Keratinocyte (primary cell): Measurements from ENCODE around the gene KCNT2. TPM values are rescaled to one million over a fixed set of nuclear protein-coding genes. Genes with fewer than 3 reads are reported as not detected.

Experiments used
- DNase-seq: peaks from one replicate; pipeline ENCODE4 v3.0.0-alpha.2; 2011; ENCODE audit warnings: low read depth, missing footprints, low spot score
- FAIRE-seq: peaks from 2 replicates; lab custom pipeline; 2011; peaks lifted over from hg19 to GRCh38; lab: Jason Lieb, UNC
- H2AFZ ChIP-seq: 2 replicates; pipeline ENCODE4 v1.6.0; 2012; ENCODE audit warnings: low read length, control low read depth, inconsistent platforms; ENCODE audit not compliant: control insufficient read depth
- H3K27ac ChIP-seq: 2 replicates; pipeline ENCODE4 v1.5.1; 2011; ENCODE audit warnings: low read length; ENCODE audit not compliant: control insufficient read depth, insufficient read depth
- H3K27me3 ChIP-seq: 3 replicates; pipeline ENCODE4 v1.6.0; 2011; ENCODE audit warnings: low read length; ENCODE audit not compliant: control insufficient read depth, insufficient read depth; ENCODE audit errors: extremely low read depth
- H3K36me3 ChIP-seq, 2 experiments: 2 replicates in 1 of 2; 3 replicates in 1 of 2; pipeline ENCODE4 v1.5.1; 2011; ENCODE audit warnings: low read length in 2 of 2, mild to moderate bottlenecking in 1 of 2; ENCODE audit not compliant: control insufficient read depth in 2 of 2, insufficient read depth in 2 of 2; ENCODE audit errors: extremely low read depth in 1 of 2
- H3K4me1 ChIP-seq: 3 replicates; pipeline ENCODE4 v1.5.1; 2011; ENCODE audit warnings: low read length; ENCODE audit not compliant: control insufficient read depth, insufficient read depth; ENCODE audit errors: extremely low read depth
- H3K4me2 ChIP-seq: 3 replicates; pipeline ENCODE4 v1.6.0; 2011; ENCODE audit warnings: low read depth, low read length; ENCODE audit not compliant: control insufficient read depth, insufficient read depth; ENCODE audit errors: extremely low read depth
- H3K4me3 ChIP-seq, 3 experiments: fragments of 200-600 bp in 1 of 3; sonication (generic) in 1 of 3; 2 replicates in 2 of 3; 3 replicates in 1 of 3; pipeline ENCODE4 v1.5.1; 2011 to 2016; ENCODE audit warnings: low read length in 3 of 3, mild to moderate bottlenecking in 3 of 3, control low read depth in 2 of 3, inconsistent platforms in 1 of 3, low read depth in 1 of 3, mixed read lengths in 1 of 3, mixed run types in 1 of 3, moderate library complexity in 1 of 3; ENCODE audit not compliant: control insufficient read depth in 2 of 3, insufficient read depth in 2 of 3; ENCODE audit errors: extremely low read depth in 1 of 3
- H3K79me2 ChIP-seq: 2 replicates; pipeline ENCODE4 v1.6.0; 2012; ENCODE audit warnings: low read length; ENCODE audit not compliant: control insufficient read depth, insufficient read depth
- H3K9ac ChIP-seq: 3 replicates; pipeline ENCODE4 v1.6.0; 2011; ENCODE audit warnings: low read length; ENCODE audit not compliant: control insufficient read depth, insufficient read depth; ENCODE audit errors: extremely low read depth
- H3K9me1 ChIP-seq: 3 replicates; pipeline ENCODE4 v1.6.0; 2011; ENCODE audit warnings: low read length; ENCODE audit not compliant: control insufficient read depth, insufficient read depth; ENCODE audit errors: extremely low read depth
- H3K9me3 ChIP-seq: 2 replicates; pipeline ENCODE4 v1.5.1; 2012; ENCODE audit warnings: low read depth, low read length; ENCODE audit not compliant: control insufficient read depth
- H4K20me1 ChIP-seq: 3 replicates; pipeline ENCODE4 v1.6.0; 2011; ENCODE audit warnings: low read length; ENCODE audit not compliant: control insufficient read depth, insufficient read depth; ENCODE audit errors: extremely low read depth
- CTCF ChIP-seq, 3 experiments: IDR thresholded peaks in 1 of 3; conservative IDR thresholded peaks in 1 of 3; optimal IDR thresholded peaks in 1 of 3; 2 replicates in 2 of 3; 3 replicates in 1 of 3; pipeline versions ENCODE3 to v1.5.1; 2011; ENCODE audit warnings: low read length in 3 of 3, mild to moderate bottlenecking in 3 of 3, moderate library complexity in 2 of 3, control low read depth in 1 of 3, inconsistent platforms in 1 of 3; ENCODE audit not compliant: insufficient read depth in 2 of 3; ENCODE audit errors: extremely low read depth in 1 of 3
- EZH2 ChIP-seq: IDR thresholded peaks from one replicate; pipeline ENCODE4 v1.6.1; 2012; ENCODE audit warnings: inconsistent platforms, mild to moderate bottlenecking, low read length, moderate library complexity
- dilution Hi-C: fragments of 300-500 bp; cut with MboI; formaldehyde crosslinking; loops from one replicate; pipeline ENCODE4 v1.7.0; 2020; ENCODE audit warnings: low sequenced_read_pairs; ENCODE audit not compliant: extremely low pct_ligation_motif_present
- polyA plus RNA-seq, 5 experiments: library from polyadenylated mRNA; depleted of rRNA in 3 of 5; stranded (reverse) in 3 of 5; stranded (forward) in 1 of 5; unstranded in 1 of 5; fragments of >200 nt; gene quantifications; 1 replicate in 1 of 5; 2 replicates in 3 of 5; 3 replicates in 1 of 5; pipeline versions ENCODE4 v1.2.1 to v1.2.3, GENCODE V29; 2011 to 2012; ENCODE audit warnings: missing spikeins in 2 of 5, low read depth in 1 of 5, low replicate concordance in 1 of 5

KCNT2 gene
- polyA plus RNA-seq, 1 donor (not counting 4 experiments of a cell fraction or from before 2014, with no cell fraction given), result not detected

GRCh38 chr1:196437671-196438070 is 170.6 kb downstream of the KCNT2 start:
- dilution Hi-C loops, result no loop called here

GRCh38 chr1:196433000-196433399 is 175.2 kb downstream of the KCNT2 start:
- no peak for FAIRE-seq

More at GRCh38 chr1:196437671-196438070, 170.6 kb downstream of the KCNT2 start:
- no peaks in the 10 kb centered on the region for H3K9me1 ChIP-seq
- no peaks in the 10 kb centered on the region for H3K36me3 ChIP-seq
- H3K4me3 ChIP-seq, result no peak overlapping the region
- H3K27ac ChIP-seq, result no peak overlapping the region
- no peak for DNase-seq
- no peak overlapping the region for H2AFZ ChIP-seq
- H3K4me1 ChIP-seq, result no peaks in the 10 kb centered on the region
- H3K4me2 ChIP-seq, result no peak overlapping the region
- H4K20me1 ChIP-seq, result no peaks in the 10 kb centered on the region
- no peak overlapping the region for H3K9ac ChIP-seq
- no peak for FAIRE-seq
- H3K79me2 ChIP-seq, result no peaks in the 10 kb centered on the region
- no peaks in the 10 kb centered on the region for H3K9me3 ChIP-seq
- no peak for TF ChIP-seq EZH2
- no peak for TF ChIP-seq CTCF (optimal IDR thresholded peaks at IDR 0.05 in 1 of 3, IDR thresholded peaks at IDR 0.05 in 1 of 3, conservative IDR thresholded peaks at IDR 0.05 in 1 of 3; ENCODE audit: extremely low read depth in 1 of 3, insufficient read depth in 2 of 3, low read length in 3 of 3)
- no peaks in the 10 kb centered on the region for H3K27me3 ChIP-seq

More at GRCh38 chr1:196433000-196433399, 175.2 kb downstream of the KCNT2 start:
- Histone ChIP-seq H3K9me3 (no peaks in the 10 kb centered on the region), H2AFZ (no peak overlapping the region), H3K79me2 (no peaks in the 10 kb centered on the region), H3K4me3 (no peak overlapping the region), H3K27ac (no peak overlapping the region), H3K9me1 (no peaks in the 10 kb centered on the region), H3K9ac (no peak overlapping the region), H3K4me1 (no peaks in the 10 kb centered on the region), H4K20me1 (no peaks in the 10 kb centered on the region), H3K27me3 (no peaks in the 10 kb centered on the region), H3K36me3 (no peaks in the 10 kb centered on the region), H3K4me2 (no peak overlapping the region)
- no peak for DNase-seq
- TF ChIP-seq CTCF (optimal IDR thresholded peaks at IDR 0.05 in 1 of 3, IDR thresholded peaks at IDR 0.05 in 1 of 3, conservative IDR thresholded peaks at IDR 0.05 in 1 of 3; ENCODE audit: extremely low read depth in 1 of 3, insufficient read depth in 2 of 3, low read length in 3 of 3) (no peak), EZH2 (no peak)
- dilution Hi-C loops, result no loop called here
